HS-5 (cell line): Measurements from ENCODE around the gene UQCR11.

Source experiments
- DNase-seq: peaks from one replicate; pipeline ENCODE4 v3.0.0-alpha.2; 2012; ENCODE audit warnings: low read depth

UQCR11 gene

DNA sequence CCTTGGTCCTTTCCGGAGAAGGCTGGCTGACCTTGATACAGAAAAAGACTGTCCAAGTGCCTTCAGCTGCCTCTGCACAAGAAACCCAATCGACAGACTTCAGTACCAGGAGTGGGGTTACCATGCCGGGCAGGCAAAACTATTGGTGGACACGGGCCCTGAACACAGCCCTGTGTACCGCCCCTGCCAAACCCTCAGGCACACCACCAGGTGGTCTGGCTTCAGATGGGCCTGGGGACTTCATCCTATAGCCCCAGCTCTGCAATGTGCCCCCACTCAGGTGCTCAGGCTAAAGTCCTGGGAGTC, 29.6 kb upstream of the UQCR11 start:
- DNase-seq = no peak

GRCh38 chr19:1634242-1634937, 29.1 kb upstream of the UQCR11 start:
- no peak for DNase-seq

- DNase-seq = no peak
Observed at GRCh38 chr19:1633269-1633826, 28.1 kb upstream of the UQCR11 start.

GRCh38 chr19:1632462-1633268, 27.4 kb upstream of the UQCR11 start:
- DNase-seq = no peak

DNA sequence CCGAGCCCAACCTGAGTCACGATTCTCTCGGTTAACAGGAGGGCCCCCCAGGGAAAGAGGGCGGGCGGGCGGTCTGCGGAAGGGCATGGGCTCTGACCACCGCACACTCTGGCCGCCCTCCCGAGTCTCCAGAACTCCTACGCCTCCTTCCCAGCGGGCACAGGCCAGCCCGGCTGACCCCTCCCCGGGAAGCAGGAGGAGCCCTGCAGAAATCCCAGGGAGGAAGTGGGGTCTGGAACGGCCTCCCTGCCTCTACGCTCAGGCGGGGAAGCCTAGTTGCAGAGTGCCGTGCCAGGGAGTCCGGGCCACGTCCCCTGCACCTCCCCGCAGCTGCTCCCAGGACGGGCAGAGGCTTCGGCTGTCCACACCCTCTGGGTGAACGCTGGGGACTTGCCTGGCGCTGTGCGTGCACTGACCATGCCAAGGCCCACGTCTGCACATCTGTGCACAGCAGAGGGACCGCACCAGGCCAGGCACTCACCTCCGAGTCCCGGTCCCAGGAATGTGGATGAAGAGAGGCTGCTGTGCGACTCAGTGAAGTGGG, 26.4 kb upstream of the UQCR11 start:
- no peak for DNase-seq

DNA sequence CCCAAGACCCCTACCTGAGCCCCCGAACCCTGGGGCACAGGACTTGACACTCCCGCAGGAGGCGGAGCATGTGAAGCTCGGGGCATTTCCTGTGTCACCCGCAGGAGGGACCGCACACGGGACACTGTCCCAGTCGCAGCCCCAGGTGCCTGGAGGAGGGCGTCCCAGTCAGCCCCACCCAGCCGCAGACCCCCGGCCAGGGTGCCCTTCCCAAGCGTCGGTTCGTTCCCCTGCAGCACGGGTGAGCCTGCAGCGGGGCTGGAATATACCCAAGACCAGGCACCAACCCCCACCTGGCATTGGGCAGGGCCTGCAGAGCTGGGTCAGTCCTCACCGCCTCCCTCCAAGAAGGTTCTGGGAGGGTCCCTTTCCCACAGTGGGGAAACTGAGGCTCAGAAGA, 25.5 kb upstream of the UQCR11 start:
- no peak for DNase-seq

GRCh38 chr19:1630012-1630411, 24.8 kb upstream of the UQCR11 start:
- no peak for DNase-seq

- no peak for DNase-seq
Observed at GRCh38 chr19:1629256-1629808, 24.1 kb upstream of the UQCR11 start.

GRCh38 chr19:1627194-1627593, 21.9 kb upstream of the UQCR11 start:
- DNase-seq = no peak

GRCh38 chr19:1626417-1627010, 21.3 kb upstream of the UQCR11 start:
- no peak for DNase-seq

DNA sequence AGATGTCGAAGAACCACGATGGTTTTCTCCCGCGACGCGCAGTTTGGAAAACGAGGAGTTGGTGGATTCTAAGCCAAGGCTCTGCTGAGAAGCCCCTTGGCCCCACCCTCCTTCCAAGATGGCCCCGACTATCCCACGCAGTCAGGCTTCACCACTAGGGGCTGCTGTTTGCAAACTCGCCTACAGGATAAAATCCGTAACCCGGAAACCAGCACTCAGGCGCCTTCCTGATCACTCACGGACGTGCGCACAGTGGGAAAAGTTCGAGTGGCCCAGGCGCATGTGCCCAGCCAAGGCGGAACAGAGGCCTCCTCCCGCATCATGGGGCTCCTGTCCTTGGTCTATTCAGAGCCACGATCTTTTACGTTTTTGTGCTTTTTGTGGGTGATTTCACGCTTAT, 19.2 kb upstream of the UQCR11 start:
- DNase-seq = no peak

- no peak for DNase-seq
Observed at GRCh38 chr19:1622541-1622940, 17.3 kb upstream of the UQCR11 start.

DNA sequence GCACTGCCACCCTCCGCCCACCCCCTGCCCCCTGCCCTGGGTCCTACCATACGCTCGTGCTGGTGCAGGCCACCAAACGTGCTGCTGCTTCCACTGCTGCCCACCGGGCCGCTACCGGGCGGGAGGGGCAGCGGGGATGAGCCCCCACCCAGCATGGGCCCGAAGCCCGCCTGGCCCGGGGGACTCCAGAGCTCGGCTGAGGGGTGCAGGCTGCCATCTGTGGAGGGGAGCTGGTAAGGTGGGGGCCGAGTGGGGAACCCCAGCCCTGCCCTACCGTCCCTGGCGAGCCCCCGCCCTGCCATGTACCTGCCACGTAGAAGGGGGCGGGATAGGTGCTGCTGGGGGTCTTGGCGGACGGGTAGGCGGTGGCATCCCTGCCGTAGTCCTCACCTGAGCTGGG, 16.7 kb upstream of the UQCR11 start:
- no peak for DNase-seq

DNA sequence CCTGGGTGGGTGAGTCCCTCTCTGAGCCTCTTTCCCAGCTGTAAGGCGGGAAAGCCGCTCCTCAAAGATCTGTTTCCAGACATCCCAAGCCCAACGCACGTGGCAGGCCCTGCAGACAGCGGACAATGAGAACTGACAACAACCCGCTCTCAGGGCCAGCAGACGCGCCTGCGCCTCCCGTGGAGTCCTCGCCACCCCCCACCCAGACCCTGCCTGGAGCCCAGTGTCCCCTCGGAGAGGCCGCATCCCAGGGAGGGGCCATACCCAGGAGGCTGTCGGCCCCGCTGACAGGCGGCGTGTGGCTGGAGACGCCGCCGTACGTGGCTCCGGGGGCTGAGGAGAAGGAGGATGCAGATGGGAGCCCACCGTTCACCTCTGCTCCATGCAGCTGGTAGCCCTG, 16.3 kb upstream of the UQCR11 start:
- no peak for DNase-seq

DNA sequence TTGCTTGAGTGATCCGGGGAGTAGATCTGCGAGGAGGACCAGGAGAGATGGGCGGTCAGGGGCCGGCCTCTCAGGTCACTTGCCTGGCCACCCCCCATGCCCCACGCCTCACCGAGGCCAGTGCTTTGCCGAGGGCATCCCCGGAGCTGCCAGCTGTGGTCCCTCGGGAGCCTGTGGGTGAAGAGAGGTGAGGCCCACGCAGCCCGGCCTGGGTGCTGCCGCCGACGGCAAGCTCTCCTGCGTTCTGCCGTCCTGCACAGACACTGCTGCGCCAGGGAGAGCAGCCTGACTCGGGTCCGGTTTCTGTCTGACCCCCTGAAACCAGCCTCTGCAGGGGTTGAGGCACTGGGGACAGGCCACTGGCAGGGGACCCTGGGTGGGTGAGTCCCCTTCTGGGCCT, 15.8 kb upstream of the UQCR11 start:
- no peak for DNase-seq

GRCh38 chr19:1620502-1620901, 15.2 kb upstream of the UQCR11 start:
- no peak for DNase-seq

DNA sequence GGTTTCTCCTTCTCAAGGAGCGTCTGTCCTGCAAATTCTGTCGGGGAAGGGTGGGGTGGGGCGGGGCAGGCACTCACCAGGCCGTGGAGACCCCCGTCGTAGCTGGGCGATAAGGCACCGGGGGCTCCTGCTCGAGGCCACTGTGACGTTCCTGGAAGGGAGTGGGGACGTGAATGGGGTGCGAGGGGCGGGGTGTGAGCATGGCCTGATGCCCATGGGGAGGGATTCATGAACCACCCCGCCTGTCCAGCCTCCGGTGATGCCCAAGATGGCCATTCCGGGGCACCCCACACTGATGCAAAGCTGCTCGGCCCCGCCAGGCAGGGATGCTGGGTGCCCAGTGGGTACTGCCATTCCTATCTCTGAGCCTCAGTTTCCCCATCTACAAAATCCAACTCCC, 14.4 kb upstream of the UQCR11 start:
- DNase-seq = no peak

- DNase-seq = no peak
Observed at GRCh38 chr19:1619094-1619439, 13.8 kb upstream of the UQCR11 start.

DNA sequence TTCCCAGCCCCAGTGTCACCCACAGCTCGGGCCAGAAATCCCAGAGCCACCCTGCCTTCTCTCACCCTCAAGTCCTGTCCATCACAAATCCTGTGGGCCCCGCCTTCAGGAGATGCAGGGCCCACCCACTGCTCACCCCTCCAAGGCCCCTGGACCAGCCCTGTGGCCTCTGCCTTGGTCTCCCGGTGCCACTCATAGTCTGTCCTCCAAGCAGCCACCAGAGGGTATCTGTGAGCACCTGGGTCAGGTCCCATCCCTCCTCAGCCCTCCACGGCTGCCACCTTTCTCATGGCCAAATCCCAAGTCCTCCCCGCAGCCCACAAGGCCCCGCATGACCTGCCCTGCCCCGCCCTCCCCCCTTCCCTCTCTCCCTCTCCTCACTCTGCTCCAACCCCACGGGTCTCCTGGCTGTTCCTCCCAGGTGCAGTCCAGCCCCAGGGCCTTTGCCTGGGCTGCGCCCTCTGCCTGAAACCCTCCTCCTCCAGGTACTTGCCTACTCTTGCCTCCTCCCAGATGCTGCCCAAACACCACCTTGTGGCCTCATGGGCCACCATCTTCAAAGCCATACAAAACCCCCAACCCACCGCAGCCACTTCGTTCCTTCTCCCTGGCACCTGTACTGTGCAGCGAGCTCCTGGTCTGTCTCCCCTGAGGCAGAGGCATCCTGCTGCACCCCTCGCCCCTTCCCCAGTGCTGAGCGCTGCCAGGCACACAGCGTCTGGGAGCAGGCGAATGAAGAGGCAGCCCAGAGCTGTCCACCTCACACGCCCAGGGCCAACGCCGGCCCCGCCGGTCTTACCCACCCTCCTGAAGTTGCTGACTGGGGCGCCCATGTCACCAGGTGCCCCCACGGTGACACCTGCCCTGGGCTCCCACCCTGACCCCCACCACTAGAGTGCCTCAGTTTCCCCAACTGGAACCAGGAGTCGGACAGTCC, 13.2 kb upstream of the UQCR11 start:
- DNase-seq = no peak

- no peak for DNase-seq
Observed at GRCh38 chr19:1616875-1617274, 11.6 kb upstream of the UQCR11 start.

DNA sequence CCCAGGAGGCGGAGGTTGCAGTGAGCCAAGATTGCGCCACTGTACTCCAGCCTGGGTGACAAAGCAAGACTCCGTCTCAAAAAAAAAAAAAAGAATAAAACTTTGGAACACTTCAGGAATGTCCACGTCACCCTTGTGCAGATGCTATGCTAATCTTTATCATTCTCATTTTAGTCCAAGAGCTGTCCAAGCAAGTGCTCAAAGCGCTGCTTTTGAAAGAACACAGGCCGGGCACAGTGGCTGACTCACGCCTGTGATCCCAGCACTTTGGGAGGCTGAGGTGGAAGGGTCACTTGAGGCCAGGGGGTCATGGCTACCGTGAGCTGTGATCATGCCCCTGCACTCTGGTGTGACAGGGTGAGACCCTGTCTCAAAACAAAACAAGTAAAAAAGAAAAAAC, 11.1 kb upstream of the UQCR11 start:
- DNase-seq = no peak
